Colonic mucosa (tissue), 4 donors: ENCODE results near the gene ZBTB18. TPM values are rescaled to one million over a fixed set of nuclear protein-coding genes. Genes with fewer than 3 reads are reported as not detected.

Source experiments
- DNase-seq: peaks from one replicate; pipeline ENCODE4 v3.0.0-alpha.2; 2020
- H3K27ac ChIP-seq: fragments of 200-600 bp; one replicate; pipeline ENCODE4 v1.8.0; 2021
- H3K27me3 ChIP-seq: fragments of 200-600 bp; one replicate; pipeline ENCODE4 v1.8.0; 2021
- H3K36me3 ChIP-seq: fragments of 200-600 bp; one replicate; pipeline ENCODE4 v1.8.0; 2021
- H3K4me1 ChIP-seq: fragments of 200-600 bp; one replicate; pipeline ENCODE4 v1.8.0; 2021; ENCODE audit warnings: mild to moderate bottlenecking
- H3K4me3 ChIP-seq: fragments of 200-600 bp; one replicate; pipeline ENCODE4 v1.8.0; 2021
- H3K9ac ChIP-seq, 2 donors: one replicate each; pipeline ENCODE4 v1.7.0; 2013; ENCODE audit warnings: control low read depth in 2 of 2, low read depth in 2 of 2, low read length in 2 of 2
- H3K9me3 ChIP-seq: fragments of 200-600 bp; one replicate; pipeline ENCODE4 v1.8.0; 2021
- CTCF ChIP-seq: fragments of 200-600 bp; IDR thresholded peaks from one replicate; pipeline ENCODE4 v1.8.0; 2022; ENCODE audit warnings: antibody characterized with exemption, mild to moderate bottlenecking
- intact Hi-C: fragments of 100-400 bp; cut with DNase I; formaldehyde crosslinking; loops from one replicate; pipeline ENCODE4 v1.14.1; 2022
- total RNA-seq, 2 donors: library from RNA; stranded (reverse); fragmentation: NEBNext Ultra II Directional in 1 of 2; extraction: Animal tissue kit (Norgen Biotek cat#: 25700) in 1 of 2; gene quantifications; one replicate each; pipeline ENCODE4 v1.2.1, GENCODE V29; 2021
- donor health status: healthy.
- donor health status: DM: no; HTN: no; CAD: no.
- donor health status: DM: no; HTN: no; CAD: no.

Gene ZBTB18
- total RNA-seq, 2 donors from 2014 or later, result 15.0 to 23.8 TPM

DNA sequence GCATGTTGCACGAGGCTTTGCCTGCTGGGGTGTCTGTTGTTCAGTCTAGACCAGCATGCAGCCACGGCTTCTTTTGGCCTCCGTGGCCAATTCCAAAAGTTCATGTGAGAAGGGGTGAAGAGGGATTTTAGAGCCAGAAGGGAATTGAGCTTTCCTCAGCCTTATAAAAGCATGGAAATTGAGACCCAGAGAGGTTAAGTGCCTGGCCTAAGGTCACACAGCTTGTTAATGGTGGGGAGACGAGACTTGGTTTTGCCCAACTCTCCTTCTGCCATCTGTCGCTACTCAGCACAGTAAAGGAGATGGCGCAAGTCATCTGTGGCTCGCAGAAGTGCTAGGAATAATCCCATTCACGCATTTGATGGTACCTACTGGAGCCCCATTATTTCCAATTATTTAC, 25.7 kb downstream of the ZBTB18 start:
- H3K9ac ChIP-seq, result no peak overlapping the region
- no peaks in the 10 kb centered on the region for H3K27me3 ChIP-seq
- H3K27ac ChIP-seq, result no peak overlapping the region
- DNase-seq, result no peak
- H3K9me3 ChIP-seq, result no peaks in the 10 kb centered on the region
- no peaks in the 10 kb centered on the region for H3K4me1 ChIP-seq
- H3K36me3 ChIP-seq, result no peaks in the 10 kb centered on the region
- no peak for TF ChIP-seq CTCF
- intact Hi-C loops, result no loop called here
- H3K4me3 ChIP-seq, result no peak overlapping the region

DNA sequence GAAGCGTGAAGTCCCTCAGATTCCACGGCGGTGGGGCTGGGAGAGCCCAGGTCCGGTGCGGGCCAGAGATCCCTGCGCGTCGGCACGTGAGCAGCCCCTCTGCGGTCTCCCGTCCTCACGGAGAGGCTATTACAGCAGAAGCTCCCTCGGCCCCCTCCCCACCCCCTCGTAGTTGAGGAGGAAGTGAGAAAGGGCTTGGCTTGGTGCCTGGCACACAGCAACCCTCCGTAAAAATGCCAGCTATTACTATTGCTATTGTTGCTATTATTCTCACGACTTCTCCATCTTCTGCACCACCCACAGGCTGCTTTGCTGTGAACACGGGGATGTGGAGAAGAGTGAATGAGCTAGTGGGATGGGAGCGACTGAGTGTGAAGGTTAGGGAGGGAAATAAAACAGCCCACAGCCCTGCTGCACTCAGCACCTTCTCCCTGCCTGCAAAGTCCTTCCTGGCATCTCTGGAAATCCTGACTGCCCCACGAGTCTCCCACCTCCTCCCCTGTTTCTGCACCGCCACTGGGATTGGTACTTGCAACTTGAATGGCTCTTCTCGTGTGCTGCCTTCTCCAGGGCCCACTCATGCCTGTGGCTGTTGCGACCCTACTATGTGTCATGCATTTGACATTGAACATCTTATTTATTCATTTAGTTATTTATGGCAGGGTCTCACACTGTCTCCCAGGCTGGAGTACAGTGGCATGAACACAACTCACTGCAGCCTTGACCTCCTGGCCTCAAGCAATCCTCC, 26.6 kb downstream of the ZBTB18 start:
- TF ChIP-seq CTCF, result no peak
- H3K4me3 ChIP-seq, result no peak overlapping the region
- H3K9me3 ChIP-seq, result no peaks in the 10 kb centered on the region
- H3K4me1 ChIP-seq, result no peaks in the 10 kb centered on the region
- no peaks in the 10 kb centered on the region for H3K36me3 ChIP-seq
- no peak overlapping the region for H3K27ac ChIP-seq
- intact Hi-C loops, result no loop called here
- no peaks in the 10 kb centered on the region for H3K27me3 ChIP-seq
- no peak overlapping the region for H3K9ac ChIP-seq
- no peak for DNase-seq

GRCh38 chr1:244080343-244080929, 29.4 kb downstream of the ZBTB18 start:
- Histone ChIP-seq H3K9me3 (no peaks in the 10 kb centered on the region), H3K27me3 (no peaks in the 10 kb centered on the region), H3K36me3 (no peaks in the 10 kb centered on the region), H3K4me1 (no peaks in the 10 kb centered on the region), H3K27ac (no peak overlapping the region), H3K4me3 (no peak overlapping the region), H3K9ac (no peak overlapping the region)
- intact Hi-C loops, result no loop called here
- no peak for DNase-seq
- TF ChIP-seq CTCF, result no peak

DNA sequence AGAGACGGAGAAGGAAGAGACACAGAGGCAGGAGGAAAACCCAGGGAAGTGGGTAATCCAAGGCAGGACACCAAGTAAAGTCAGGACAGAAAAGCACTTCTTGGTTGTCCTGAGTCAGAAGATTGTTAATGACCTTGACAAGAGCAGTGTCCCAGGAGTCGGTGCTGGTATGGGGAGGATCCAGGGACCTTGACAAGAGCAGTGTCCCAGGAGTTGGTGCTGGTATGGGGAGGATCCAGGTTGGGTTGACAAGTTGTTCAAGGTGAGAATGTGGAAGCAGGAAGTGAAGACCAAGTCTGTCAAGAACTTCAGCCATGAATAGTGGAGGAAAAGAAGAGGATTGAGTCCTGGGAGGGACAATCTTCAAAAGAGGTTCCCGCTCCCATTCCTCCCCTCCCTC, 31.9 kb downstream of the ZBTB18 start:
- no peaks in the 10 kb centered on the region for H3K36me3 ChIP-seq
- no peak for DNase-seq
- no peaks in the 10 kb centered on the region for H3K9me3 ChIP-seq
- intact Hi-C loops, result no loop called here
- H3K4me3 ChIP-seq, result no peak overlapping the region
- H3K4me1 ChIP-seq, result no peaks in the 10 kb centered on the region
- no peaks in the 10 kb centered on the region for H3K27me3 ChIP-seq
- no peak overlapping the region for H3K27ac ChIP-seq
- no peak overlapping the region for H3K9ac ChIP-seq
- TF ChIP-seq CTCF, result no peak

GRCh38 chr1:244083383-244083943, 32.4 kb downstream of the ZBTB18 start:
- intact Hi-C loops, result no loop called here
- no peak overlapping the region for H3K27ac ChIP-seq
- DNase-seq, result no peak
- H3K36me3 ChIP-seq, result no peaks in the 10 kb centered on the region
- no peak overlapping the region for H3K4me3 ChIP-seq
- no peaks in the 10 kb centered on the region for H3K27me3 ChIP-seq
- no peaks in the 10 kb centered on the region for H3K4me1 ChIP-seq
- H3K9ac ChIP-seq, result no peak overlapping the region
- no peak for TF ChIP-seq CTCF
- no peaks in the 10 kb centered on the region for H3K9me3 ChIP-seq
